PC-9 (cell line): Measurements from ENCODE around the gene UBAP2L. TPM values are rescaled to one million over a fixed set of nuclear protein-coding genes. Genes with fewer than 3 reads are reported as not detected.

Source experiments
- BruUV-seq: library from RNA; stranded (reverse); fragments of 400-500 nt; replicated peaks from 2 replicates; lab custom pipeline; 2021; lab: Mats Ljungman, UMichigan
- CTCF ChIA-PET: fragments of 300-600 bp; sonication (Branson Sonifier 250); formaldehyde crosslinking; loops from one replicate; lab custom pipeline; 2022; ENCODE audit warnings: antibody characterized with exemption; lab: Charles Lee
- POLR2A ChIA-PET: fragments of 300-600 bp; sonication (Branson Sonifier 250); formaldehyde crosslinking; loops from one replicate; lab custom pipeline; 2022; ENCODE audit warnings: antibody characterized with exemption; ENCODE audit not compliant: unreplicated experiment; lab: Charles Lee
- DNase-seq, 2 experiments: peaks; one replicate each; pipeline versions ENCODE4 v3.0.0 to v3.0.0-alpha.2; 2015 to 2022; ENCODE audit warnings: mixed read lengths in 1 of 2
- H2AFZ ChIP-seq: fragments of 200-600 bp; sonication (generic); 2 replicates; pipeline ENCODE4 v1.8.1; 2017; ENCODE audit warnings: antibody characterized with exemption
- H3F3A ChIP-seq: fragments of 200-600 bp; sonication (generic); 2 replicates; pipeline ENCODE4 v1.8.1; 2017; ENCODE audit warnings: antibody characterized with exemption, mild to moderate bottlenecking, low read depth; ENCODE audit not compliant: insufficient read depth
- H3K27ac ChIP-seq: fragments of 200-600 bp; sonication (generic); 2 replicates; pipeline ENCODE4 v1.6.1; 2016; ENCODE audit warnings: mixed run types
- H3K27me3 ChIP-seq: fragments of 200-600 bp; sonication (generic); 2 replicates; pipeline ENCODE4 v1.6.1; 2016; ENCODE audit warnings: low read depth, mixed run types; ENCODE audit not compliant: insufficient read depth
- H3K36me3 ChIP-seq: fragments of 200-600 bp; sonication (generic); 2 replicates; pipeline ENCODE4 v1.6.1; 2016; ENCODE audit warnings: low read depth, mixed run types
- H3K4me1 ChIP-seq: fragments of 200-600 bp; sonication (generic); replicated peaks from 2 replicates; pipeline ENCODE4 v1.6.1; 2016; ENCODE audit warnings: mixed run types; ENCODE audit not compliant: insufficient read depth
- H3K4me2 ChIP-seq: fragments of 200-600 bp; sonication (generic); 2 replicates; pipeline ENCODE4 v1.6.1; 2017; ENCODE audit warnings: mixed run types
- H3K4me3 ChIP-seq: fragments of 200-600 bp; sonication (generic); 2 replicates; pipeline ENCODE4 v1.6.1; 2016; ENCODE audit warnings: mixed run types
- H3K79me2 ChIP-seq: fragments of 200-600 bp; sonication (generic); 2 replicates; pipeline ENCODE4 v1.6.1; 2017; ENCODE audit warnings: low read depth, mixed run types
- H3K9me2 ChIP-seq: fragments of 200-600 bp; sonication (generic); 2 replicates; pipeline ENCODE4 v1.8.1; 2017; ENCODE audit warnings: mild to moderate bottlenecking; ENCODE audit not compliant: insufficient read depth
- H3K9me3 ChIP-seq: fragments of 200-600 bp; sonication (generic); 2 replicates; pipeline ENCODE4 v1.8.1; 2016; ENCODE audit warnings: low read depth; ENCODE audit not compliant: insufficient read depth
- H4K20me1 ChIP-seq: fragments of 200-600 bp; sonication (generic); 2 replicates; pipeline ENCODE4 v1.8.1; 2017; ENCODE audit not compliant: insufficient read depth
- EZH2 ChIP-seq: fragments of 200-600 bp; sonication (generic); IDR thresholded peaks from 2 replicates; pipeline ENCODE4 v1.8.0; 2017; ENCODE audit warnings: antibody characterized with exemption, low read depth
- intact Hi-C: fragments of 100-400 bp; cut with micrococcal nuclease; formaldehyde crosslinking; loops from one replicate; pipeline ENCODE4 v1.10.0; 2022; ENCODE audit not compliant: unreplicated experiment
- total RNA-seq: library from RNA; stranded (reverse); gene quantifications from 2 replicates; pipeline ENCODE4 v1.2.3, GENCODE V29; 2021
- TF ChIP-seq, protein P1 (sequence below): fragments of 200-600 bp; sonication (generic); conservative IDR thresholded peaks from 2 replicates; pipeline ENCODE4 v1.6.1; 2017; ENCODE audit warnings: mixed run types, antibody characterized with exemption, mild to moderate bottlenecking, moderate library complexity

UBAP2L gene
- total RNA-seq, 1 experiment from 2014 or later: 157 TPM

DNA sequence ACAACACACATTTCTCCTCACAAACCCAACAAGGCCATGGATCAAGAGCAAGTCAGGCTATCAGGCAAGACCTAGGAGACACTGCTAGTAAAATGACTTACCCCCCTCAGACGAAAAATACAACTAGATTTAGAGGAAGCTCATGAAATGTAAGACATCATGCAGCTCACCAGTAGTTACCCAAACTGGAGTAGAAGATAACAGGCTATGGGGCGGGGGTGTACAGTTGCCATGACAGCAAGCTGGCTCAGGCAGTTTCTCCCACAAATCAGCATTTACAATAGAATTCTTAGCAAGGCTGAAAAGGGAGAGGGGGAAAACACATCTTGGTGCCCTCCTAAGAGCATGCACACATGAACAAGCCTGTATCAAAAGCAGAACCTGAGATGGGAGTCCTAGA is 42.7 kb upstream of the UBAP2L start:
- intact Hi-C loops: no loop called here
- Histone ChIP-seq H3K4me3 (no peak overlapping the region), H3K9me2 (no peaks in the 10 kb centered on the region), H3K27me3 (no peaks in the 10 kb centered on the region), H3F3A (peaks cover 3% of the 10 kb centered on the region; the same call in 1 of the 2 replicates), H3K4me1 (peaks cover 24% of the 10 kb centered on the region), H3K36me3 (peaks cover 24% of the 10 kb centered on the region; the same call in 1 of the 2 replicates), H3K79me2 (peaks cover 86% of the 10 kb centered on the region), H2AFZ (no peak overlapping the region), H3K27ac (no peak overlapping the region), H3K9me3 (no peaks in the 10 kb centered on the region), H3K4me2 (no peak overlapping the region), H4K20me1 (peaks cover 82% of the 10 kb centered on the region)
- ChIA-PET POLR2A (interaction anchor here (0.6 to 0.7 kb wide), 2 partner anchors 55 to 103 kb away, joined by 3 to 5 read pairs; no protein-coding TSS in a partner anchor), CTCF (no interaction called here)
- DNase-seq: no peak
- no TSS peak for BruUV-seq
- TF ChIP-seq, protein P1, sequence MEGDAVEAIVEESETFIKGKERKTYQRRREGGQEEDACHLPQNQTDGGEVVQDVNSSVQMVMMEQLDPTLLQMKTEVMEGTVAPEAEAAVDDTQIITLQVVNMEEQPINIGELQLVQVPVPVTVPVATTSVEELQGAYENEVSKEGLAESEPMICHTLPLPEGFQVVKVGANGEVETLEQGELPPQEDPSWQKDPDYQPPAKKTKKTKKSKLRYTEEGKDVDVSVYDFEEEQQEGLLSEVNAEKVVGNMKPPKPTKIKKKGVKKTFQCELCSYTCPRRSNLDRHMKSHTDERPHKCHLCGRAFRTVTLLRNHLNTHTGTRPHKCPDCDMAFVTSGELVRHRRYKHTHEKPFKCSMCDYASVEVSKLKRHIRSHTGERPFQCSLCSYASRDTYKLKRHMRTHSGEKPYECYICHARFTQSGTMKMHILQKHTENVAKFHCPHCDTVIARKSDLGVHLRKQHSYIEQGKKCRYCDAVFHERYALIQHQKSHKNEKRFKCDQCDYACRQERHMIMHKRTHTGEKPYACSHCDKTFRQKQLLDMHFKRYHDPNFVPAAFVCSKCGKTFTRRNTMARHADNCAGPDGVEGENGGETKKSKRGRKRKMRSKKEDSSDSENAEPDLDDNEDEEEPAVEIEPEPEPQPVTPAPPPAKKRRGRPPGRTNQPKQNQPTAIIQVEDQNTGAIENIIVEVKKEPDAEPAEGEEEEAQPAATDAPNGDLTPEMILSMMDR: no peak
- no peak for TF ChIP-seq EZH2

DNA sequence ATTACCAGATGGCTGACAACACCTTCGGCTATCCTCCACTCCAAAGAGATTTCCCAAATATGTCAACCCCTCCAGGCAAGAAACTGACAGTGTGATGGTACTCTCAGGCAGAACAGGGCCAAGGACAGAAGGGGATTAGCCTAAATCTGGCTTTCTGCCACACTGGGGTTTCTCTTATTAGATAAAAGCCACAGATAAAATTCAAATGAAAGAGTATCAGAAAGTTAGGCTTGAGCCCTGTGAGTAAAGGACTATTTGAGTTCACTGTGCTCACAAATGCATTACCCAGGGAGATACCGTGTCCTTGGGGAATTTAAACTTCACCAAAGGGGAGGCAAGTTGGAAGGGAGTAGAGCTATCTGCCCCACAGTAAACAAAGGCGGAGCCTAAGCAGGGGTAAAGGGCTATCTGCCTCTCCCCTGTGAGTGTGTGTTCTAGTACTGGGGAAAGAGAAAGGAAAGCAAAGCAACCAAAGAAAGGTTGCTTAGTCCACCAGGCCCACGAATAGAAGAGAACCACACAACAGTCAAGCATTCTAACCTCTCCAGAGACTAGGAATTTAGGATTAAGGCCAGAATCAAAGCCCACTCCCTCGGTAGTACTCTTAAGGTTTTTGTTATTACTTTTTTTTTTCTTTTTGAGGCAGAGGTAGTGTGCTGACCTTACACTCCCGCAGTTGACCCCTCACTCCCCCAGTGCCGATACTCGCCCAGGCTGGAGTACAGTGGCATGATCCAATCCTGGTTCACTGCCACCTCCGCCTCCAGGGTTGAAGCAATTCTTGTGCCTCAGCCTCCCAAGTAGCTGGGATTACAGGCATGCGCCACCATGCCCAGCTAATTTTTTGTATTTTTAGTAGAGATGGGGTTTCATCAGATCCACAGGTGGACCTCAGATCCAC is 41.6 kb upstream of the UBAP2L start:
- BruUV-seq: no TSS peak
- ChIA-PET POLR2A (no interaction called here), CTCF (no interaction called here)
- Histone ChIP-seq H3K36me3 (peaks cover 24% of the 10 kb centered on the region; the same call in 1 of the 2 replicates), H3F3A (peaks cover 10% of the 10 kb centered on the region; the same call in 1 of the 2 replicates), H3K27me3 (no peaks in the 10 kb centered on the region), H3K27ac (no peak overlapping the region), H3K79me2 (peaks cover 84% of the 10 kb centered on the region), H3K4me1 (peaks cover 24% of the 10 kb centered on the region), H4K20me1 (peaks cover 76% of the 10 kb centered on the region), H2AFZ (no peak overlapping the region), H3K9me3 (no peaks in the 10 kb centered on the region), H3K4me3 (no peak overlapping the region), H3K4me2 (peak overlapping the region; percentile 93), H3K9me2 (no peaks in the 10 kb centered on the region)
- intact Hi-C loops: no loop called here
- DNase-seq: no peak
- TF ChIP-seq EZH2: no peak
- TF ChIP-seq, protein P1: no peak

DNA sequence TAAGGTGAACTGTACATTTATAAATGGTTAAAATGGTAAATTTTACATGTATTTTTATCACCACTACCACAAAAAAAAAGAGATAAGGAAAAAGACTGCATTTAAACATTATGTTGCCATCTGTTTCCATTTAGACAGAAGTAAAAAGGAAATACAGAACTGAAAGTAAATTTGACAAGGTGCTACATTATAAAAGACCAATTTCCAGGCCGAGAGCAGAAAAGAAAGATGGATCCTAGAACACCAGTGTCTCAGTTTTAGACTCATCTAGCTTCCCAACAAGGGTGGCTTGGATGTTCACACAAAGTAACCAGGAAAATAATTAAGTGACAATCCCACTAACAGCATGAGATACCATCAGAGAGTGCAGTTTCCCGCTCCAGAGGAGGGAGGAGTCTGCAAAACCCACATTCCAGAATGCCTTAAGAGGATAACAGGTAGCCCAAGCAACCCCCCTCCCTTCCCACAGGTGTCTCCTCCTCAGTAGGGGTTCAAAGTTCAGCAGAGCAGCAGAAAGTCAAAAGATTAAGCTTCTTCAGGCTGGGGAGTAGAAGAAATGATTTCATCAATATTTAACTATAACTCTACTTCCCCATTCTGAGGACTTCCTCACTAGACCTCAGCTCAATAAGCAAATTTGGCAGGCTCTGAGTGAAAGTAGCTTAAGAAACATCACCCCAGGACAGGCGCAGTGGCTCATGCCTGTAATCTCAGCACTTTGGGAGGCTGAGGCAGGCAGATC is 40.6 kb upstream of the UBAP2L start:
- intact Hi-C loops: no loop called here
- POLR2A ChIA-PET: interaction anchor here (0.7 kb wide), 1 partner anchor 191 kb away, joined by 4 read pairs; no protein-coding TSS in a partner anchor
- BruUV-seq: no TSS peak

More for the DNA sequence above, 40.6 kb upstream of the UBAP2L start:
- no peak overlapping the region for H2AFZ ChIP-seq
- no peak for DNase-seq
- peaks cover 24% of the 10 kb centered on the region for H3K4me1 ChIP-seq
- CTCF ChIA-PET: no interaction called here
- TF ChIP-seq, protein P1: no peak
- TF ChIP-seq EZH2: no peak
- no peaks in the 10 kb centered on the region for H3K9me2 ChIP-seq
- no peak overlapping the region for H3K27ac ChIP-seq
- H4K20me1 ChIP-seq: peaks cover 70% of the 10 kb centered on the region
- peaks cover 10% of the 10 kb centered on the region; the same call in 1 of the 2 replicates for H3F3A ChIP-seq
- peak overlapping the region; percentile 93 for H3K4me2 ChIP-seq
- H3K79me2 ChIP-seq: peaks cover 76% of the 10 kb centered on the region
- peaks cover 18% of the 10 kb centered on the region; the same call in 1 of the 2 replicates for H3K36me3 ChIP-seq
- H3K27me3 ChIP-seq: no peaks in the 10 kb centered on the region
- H3K9me3 ChIP-seq: no peaks in the 10 kb centered on the region
- no peak overlapping the region for H3K4me3 ChIP-seq
